Mammary epithelial cell (primary cell): ENCODE measurements around the gene SEMA4C.

Source experiments
- EZH2 ChIP-seq: IDR thresholded peaks from 2 replicates; pipeline ENCODE4 v1.6.1; 2012; ENCODE audit warnings: low read length, inconsistent platforms, borderline replicate concordance
- TF ChIP-seq, protein P1 (sequence below), 2 donors: IDR thresholded peaks in 1 of 2; conservative IDR thresholded peaks in 1 of 2; 2 replicates each; pipeline ENCODE4 v1.5.1; 2011 to 2012; ENCODE audit warnings: inconsistent platforms in 2 of 2, low read length in 2 of 2, mild to moderate bottlenecking in 2 of 2, control low read depth in 1 of 2, low read depth in 1 of 2; ENCODE audit not compliant: insufficient read depth in 1 of 2; ENCODE audit errors: extremely low read depth in 1 of 2

DNA sequence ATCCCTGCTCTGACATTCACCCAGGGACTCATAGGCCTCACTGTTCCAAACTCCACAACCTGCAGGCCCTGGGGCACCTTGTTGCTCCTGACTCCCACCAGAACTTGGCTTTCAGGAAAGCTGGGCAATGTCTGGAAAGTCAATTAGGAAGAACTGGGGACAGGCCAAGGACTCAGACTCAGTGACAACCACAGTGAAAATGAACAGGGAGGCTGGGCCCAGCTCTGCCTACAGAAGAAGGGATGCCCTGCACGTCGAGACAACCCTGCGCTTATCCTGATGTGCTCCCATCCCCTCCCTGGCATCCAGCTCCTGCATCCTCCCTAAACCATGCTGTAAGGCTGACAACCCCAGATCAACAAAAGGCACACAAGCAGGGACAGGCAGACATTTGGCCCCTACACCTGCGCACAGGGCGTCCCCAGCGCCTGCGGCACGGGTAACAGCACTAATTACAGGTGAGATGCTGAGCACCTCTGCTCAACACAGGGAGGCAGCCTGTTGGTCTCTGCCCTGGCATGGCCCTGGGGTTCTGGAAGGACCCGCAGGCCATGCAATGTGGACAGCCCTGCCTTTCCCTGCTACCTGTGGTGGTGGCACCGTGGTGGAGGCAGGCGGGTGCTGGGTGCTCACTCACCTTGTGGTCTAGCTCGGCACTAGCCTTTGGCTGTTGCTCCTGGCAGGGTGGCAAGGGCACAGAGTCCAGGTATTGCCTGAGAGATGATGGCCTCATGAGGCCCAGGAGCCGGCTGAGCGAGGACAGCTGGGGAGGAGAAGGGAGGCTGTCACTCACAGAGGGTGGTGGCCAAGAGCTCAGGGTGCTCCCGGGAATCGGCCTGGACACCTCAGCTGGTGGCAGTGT, 23.6 kb upstream of the SEMA4C start:
- no peak for TF ChIP-seq EZH2
- TF ChIP-seq, protein P1, sequence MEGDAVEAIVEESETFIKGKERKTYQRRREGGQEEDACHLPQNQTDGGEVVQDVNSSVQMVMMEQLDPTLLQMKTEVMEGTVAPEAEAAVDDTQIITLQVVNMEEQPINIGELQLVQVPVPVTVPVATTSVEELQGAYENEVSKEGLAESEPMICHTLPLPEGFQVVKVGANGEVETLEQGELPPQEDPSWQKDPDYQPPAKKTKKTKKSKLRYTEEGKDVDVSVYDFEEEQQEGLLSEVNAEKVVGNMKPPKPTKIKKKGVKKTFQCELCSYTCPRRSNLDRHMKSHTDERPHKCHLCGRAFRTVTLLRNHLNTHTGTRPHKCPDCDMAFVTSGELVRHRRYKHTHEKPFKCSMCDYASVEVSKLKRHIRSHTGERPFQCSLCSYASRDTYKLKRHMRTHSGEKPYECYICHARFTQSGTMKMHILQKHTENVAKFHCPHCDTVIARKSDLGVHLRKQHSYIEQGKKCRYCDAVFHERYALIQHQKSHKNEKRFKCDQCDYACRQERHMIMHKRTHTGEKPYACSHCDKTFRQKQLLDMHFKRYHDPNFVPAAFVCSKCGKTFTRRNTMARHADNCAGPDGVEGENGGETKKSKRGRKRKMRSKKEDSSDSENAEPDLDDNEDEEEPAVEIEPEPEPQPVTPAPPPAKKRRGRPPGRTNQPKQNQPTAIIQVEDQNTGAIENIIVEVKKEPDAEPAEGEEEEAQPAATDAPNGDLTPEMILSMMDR (conservative IDR thresholded peaks at IDR 0.05 in 1 of 2, IDR thresholded peaks at IDR 0.05 in 1 of 2; ENCODE audit: extremely low read depth in 1 of 2, insufficient read depth in 1 of 2, low read depth in 1 of 2, low read length in 2 of 2), result no peak
